Keratinocyte (primary cell): ENCODE data around the gene PPM1D. TPM values are rescaled to one million over a fixed set of nuclear protein-coding genes. Genes with fewer than 3 reads are reported as not detected.

Experiments used
- DNase-seq: peaks from one replicate; pipeline ENCODE4 v3.0.0-alpha.2; 2011; ENCODE audit warnings: low read depth, missing footprints, low spot score
- FAIRE-seq: peaks from 2 replicates; lab custom pipeline; 2011; peaks lifted over from hg19 to GRCh38; lab: Jason Lieb, UNC
- H2AFZ ChIP-seq: 2 replicates; pipeline ENCODE4 v1.6.0; 2012; ENCODE audit warnings: low read length, control low read depth, inconsistent platforms; ENCODE audit not compliant: control insufficient read depth
- H3K27ac ChIP-seq: 2 replicates; pipeline ENCODE4 v1.5.1; 2011; ENCODE audit warnings: low read length; ENCODE audit not compliant: control insufficient read depth, insufficient read depth
- H3K27me3 ChIP-seq: 3 replicates; pipeline ENCODE4 v1.6.0; 2011; ENCODE audit warnings: low read length; ENCODE audit not compliant: control insufficient read depth, insufficient read depth; ENCODE audit errors: extremely low read depth
- H3K36me3 ChIP-seq, 2 experiments: 2 replicates in 1 of 2; 3 replicates in 1 of 2; pipeline ENCODE4 v1.5.1; 2011; ENCODE audit warnings: low read length in 2 of 2, mild to moderate bottlenecking in 1 of 2; ENCODE audit not compliant: control insufficient read depth in 2 of 2, insufficient read depth in 2 of 2; ENCODE audit errors: extremely low read depth in 1 of 2
- H3K4me1 ChIP-seq: 3 replicates; pipeline ENCODE4 v1.5.1; 2011; ENCODE audit warnings: low read length; ENCODE audit not compliant: control insufficient read depth, insufficient read depth; ENCODE audit errors: extremely low read depth
- H3K4me2 ChIP-seq: 3 replicates; pipeline ENCODE4 v1.6.0; 2011; ENCODE audit warnings: low read depth, low read length; ENCODE audit not compliant: control insufficient read depth, insufficient read depth; ENCODE audit errors: extremely low read depth
- H3K4me3 ChIP-seq, 3 experiments: fragments of 200-600 bp in 1 of 3; sonication (generic) in 1 of 3; 2 replicates in 2 of 3; 3 replicates in 1 of 3; pipeline ENCODE4 v1.5.1; 2011 to 2016; ENCODE audit warnings: low read length in 3 of 3, mild to moderate bottlenecking in 3 of 3, control low read depth in 2 of 3, inconsistent platforms in 1 of 3, low read depth in 1 of 3, mixed read lengths in 1 of 3, mixed run types in 1 of 3, moderate library complexity in 1 of 3; ENCODE audit not compliant: control insufficient read depth in 2 of 3, insufficient read depth in 2 of 3; ENCODE audit errors: extremely low read depth in 1 of 3
- H3K79me2 ChIP-seq: 2 replicates; pipeline ENCODE4 v1.6.0; 2012; ENCODE audit warnings: low read length; ENCODE audit not compliant: control insufficient read depth, insufficient read depth
- H3K9ac ChIP-seq: 3 replicates; pipeline ENCODE4 v1.6.0; 2011; ENCODE audit warnings: low read length; ENCODE audit not compliant: control insufficient read depth, insufficient read depth; ENCODE audit errors: extremely low read depth
- H3K9me1 ChIP-seq: 3 replicates; pipeline ENCODE4 v1.6.0; 2011; ENCODE audit warnings: low read length; ENCODE audit not compliant: control insufficient read depth, insufficient read depth; ENCODE audit errors: extremely low read depth
- H3K9me3 ChIP-seq: 2 replicates; pipeline ENCODE4 v1.5.1; 2012; ENCODE audit warnings: low read depth, low read length; ENCODE audit not compliant: control insufficient read depth
- H4K20me1 ChIP-seq: 3 replicates; pipeline ENCODE4 v1.6.0; 2011; ENCODE audit warnings: low read length; ENCODE audit not compliant: control insufficient read depth, insufficient read depth; ENCODE audit errors: extremely low read depth
- EZH2 ChIP-seq: IDR thresholded peaks from one replicate; pipeline ENCODE4 v1.6.1; 2012; ENCODE audit warnings: inconsistent platforms, mild to moderate bottlenecking, low read length, moderate library complexity
- dilution Hi-C: fragments of 300-500 bp; cut with MboI; formaldehyde crosslinking; loops from one replicate; pipeline ENCODE4 v1.7.0; 2020; ENCODE audit warnings: low sequenced_read_pairs; ENCODE audit not compliant: extremely low pct_ligation_motif_present
- polyA plus RNA-seq, 5 experiments: library from polyadenylated mRNA; depleted of rRNA in 3 of 5; stranded (reverse) in 3 of 5; stranded (forward) in 1 of 5; unstranded in 1 of 5; fragments of >200 nt; gene quantifications; 1 replicate in 1 of 5; 2 replicates in 3 of 5; 3 replicates in 1 of 5; pipeline versions ENCODE4 v1.2.1 to v1.2.3, GENCODE V29; 2011 to 2012; ENCODE audit warnings: missing spikeins in 2 of 5, low read depth in 1 of 5, low replicate concordance in 1 of 5
- TF ChIP-seq, protein P1 (sequence below), 3 experiments: IDR thresholded peaks in 1 of 3; conservative IDR thresholded peaks in 1 of 3; optimal IDR thresholded peaks in 1 of 3; 2 replicates in 2 of 3; 3 replicates in 1 of 3; pipeline versions ENCODE3 to v1.5.1; 2011; ENCODE audit warnings: low read length in 3 of 3, mild to moderate bottlenecking in 3 of 3, moderate library complexity in 2 of 3, control low read depth in 1 of 3, inconsistent platforms in 1 of 3; ENCODE audit not compliant: insufficient read depth in 2 of 3; ENCODE audit errors: extremely low read depth in 1 of 3

PPM1D gene
- polyA plus RNA-seq, 1 donor (not counting 4 experiments of a cell fraction or from before 2014, with no cell fraction given) = 2.9 TPM

DNA sequence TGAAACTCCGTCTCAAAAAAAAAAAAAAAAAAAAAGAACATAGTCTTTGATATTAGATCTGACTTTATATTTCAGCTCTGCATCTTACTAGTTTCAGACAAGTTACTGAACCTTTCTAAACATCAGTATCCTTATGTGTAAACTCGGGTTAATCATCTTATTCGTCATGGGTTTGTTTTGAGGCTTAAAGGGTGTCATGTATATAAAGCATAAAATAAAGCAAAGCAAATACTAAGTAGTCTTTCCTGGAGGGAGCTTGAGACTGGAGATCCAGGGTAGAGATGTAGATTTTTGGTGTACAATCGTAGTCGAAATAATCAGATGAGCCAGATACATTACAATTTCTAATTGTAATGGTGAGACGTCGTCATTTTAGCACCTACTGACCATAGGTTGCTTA, 85.4 kb downstream of the PPM1D start:
- no peak overlapping the region for H3K9ac ChIP-seq
- no peak for FAIRE-seq

DNA sequence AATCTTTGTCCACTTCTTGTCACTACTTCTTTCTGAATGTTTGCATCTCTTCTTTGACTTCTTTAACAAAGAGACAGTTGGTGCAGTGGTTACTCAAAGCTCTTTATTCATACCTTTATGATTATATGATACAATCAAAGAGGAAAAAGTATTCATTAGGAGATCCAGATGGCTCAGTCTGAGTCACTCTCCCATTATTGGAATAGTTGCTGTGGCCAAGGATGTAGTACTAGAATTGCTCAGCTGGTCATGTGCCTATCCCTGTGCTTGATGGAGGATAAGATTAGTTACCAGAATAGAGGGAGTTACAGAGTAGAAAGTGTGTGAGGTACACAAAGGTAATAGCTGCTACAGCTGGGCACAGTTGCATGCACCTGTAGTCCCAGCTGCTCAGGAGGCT, 96.0 kb downstream of the PPM1D start:
- H3K27me3 ChIP-seq = no peaks in the 10 kb centered on the region
- peak; percentile 36 for FAIRE-seq
- no peak overlapping the region for H3K9ac ChIP-seq
- no peaks in the 10 kb centered on the region for H3K9me1 ChIP-seq
- DNase-seq = no peak
- H3K79me2 ChIP-seq = no peaks in the 10 kb centered on the region
- H4K20me1 ChIP-seq = no peaks in the 10 kb centered on the region
- no peak overlapping the region for H2AFZ ChIP-seq
- H3K36me3 ChIP-seq = no peaks in the 10 kb centered on the region
- peaks cover 12% of the 10 kb centered on the region for H3K4me1 ChIP-seq
- dilution Hi-C loops = no loop called here
- H3K4me3 ChIP-seq = no peak overlapping the region
- no peaks in the 10 kb centered on the region for H3K9me3 ChIP-seq
- TF ChIP-seq, protein P1, sequence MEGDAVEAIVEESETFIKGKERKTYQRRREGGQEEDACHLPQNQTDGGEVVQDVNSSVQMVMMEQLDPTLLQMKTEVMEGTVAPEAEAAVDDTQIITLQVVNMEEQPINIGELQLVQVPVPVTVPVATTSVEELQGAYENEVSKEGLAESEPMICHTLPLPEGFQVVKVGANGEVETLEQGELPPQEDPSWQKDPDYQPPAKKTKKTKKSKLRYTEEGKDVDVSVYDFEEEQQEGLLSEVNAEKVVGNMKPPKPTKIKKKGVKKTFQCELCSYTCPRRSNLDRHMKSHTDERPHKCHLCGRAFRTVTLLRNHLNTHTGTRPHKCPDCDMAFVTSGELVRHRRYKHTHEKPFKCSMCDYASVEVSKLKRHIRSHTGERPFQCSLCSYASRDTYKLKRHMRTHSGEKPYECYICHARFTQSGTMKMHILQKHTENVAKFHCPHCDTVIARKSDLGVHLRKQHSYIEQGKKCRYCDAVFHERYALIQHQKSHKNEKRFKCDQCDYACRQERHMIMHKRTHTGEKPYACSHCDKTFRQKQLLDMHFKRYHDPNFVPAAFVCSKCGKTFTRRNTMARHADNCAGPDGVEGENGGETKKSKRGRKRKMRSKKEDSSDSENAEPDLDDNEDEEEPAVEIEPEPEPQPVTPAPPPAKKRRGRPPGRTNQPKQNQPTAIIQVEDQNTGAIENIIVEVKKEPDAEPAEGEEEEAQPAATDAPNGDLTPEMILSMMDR (optimal IDR thresholded peaks at IDR 0.05 in 1 of 3, IDR thresholded peaks at IDR 0.05 in 1 of 3, conservative IDR thresholded peaks at IDR 0.05 in 1 of 3; ENCODE audit: extremely low read depth in 1 of 3, insufficient read depth in 2 of 3, low read length in 3 of 3) = no peak
- TF ChIP-seq EZH2 = no peak
- no peak overlapping the region for H3K27ac ChIP-seq
- no peak overlapping the region for H3K4me2 ChIP-seq

More for the DNA sequence above, 85.4 kb downstream of the PPM1D start:
- DNase-seq = no peak
- dilution Hi-C loops = no loop called here
- Histone ChIP-seq H3K36me3 (peaks cover 0 to 4% of the 10 kb centered on the region in 2 experiments), H3K4me2 (no peak overlapping the region), H3K27me3 (no peaks in the 10 kb centered on the region), H3K9me3 (no peaks in the 10 kb centered on the region), H3K4me3 (no peak overlapping the region), H3K79me2 (no peaks in the 10 kb centered on the region), H4K20me1 (no peaks in the 10 kb centered on the region), H2AFZ (no peak overlapping the region), H3K27ac (no peak overlapping the region), H3K4me1 (peaks cover 6% of the 10 kb centered on the region), H3K9me1 (no peaks in the 10 kb centered on the region)
- TF ChIP-seq, protein P1 (optimal IDR thresholded peaks at IDR 0.05 in 1 of 3, IDR thresholded peaks at IDR 0.05 in 1 of 3, conservative IDR thresholded peaks at IDR 0.05 in 1 of 3; ENCODE audit: extremely low read depth in 1 of 3, insufficient read depth in 2 of 3, low read length in 3 of 3) = no peak
- no peak for TF ChIP-seq EZH2
